ENCODE data around the gene DYSF. TPM values are rescaled to one million over a fixed set of nuclear protein-coding genes. Genes with fewer than 3 reads are reported as not detected.
A peak's percentile ranks its signal among the peaks of the same experiment; 100 is the strongest.

DYSF gene
- total RNA-seq, 2 donors from 2014 or later, result 1.4 to 3.1 TPM

DNA sequence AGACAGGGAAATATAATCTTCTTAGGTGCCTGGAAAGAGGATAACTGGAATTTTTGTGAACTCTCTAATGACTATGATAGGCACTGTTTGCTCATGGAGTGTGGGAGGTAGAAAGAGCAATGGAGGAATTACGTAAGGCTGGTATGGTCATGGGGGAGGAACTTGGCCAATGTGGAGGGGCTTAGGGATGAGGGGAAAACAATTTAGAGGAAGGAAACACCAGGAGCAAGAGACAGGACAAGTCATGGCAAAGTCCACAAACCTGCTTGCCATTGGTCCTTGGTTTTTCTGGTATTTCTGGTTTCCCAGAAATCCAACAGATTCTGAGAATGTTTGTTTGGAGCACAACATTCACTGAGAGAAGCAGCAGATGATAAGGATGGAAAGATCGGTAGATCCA, 274.2 kb downstream of the DYSF start:
- Mint-ChIP-seq H3K27me3 (ENCODE audit: insufficient read depth) (peaks cover 6% of the 10 kb centered on the region), H3K27ac (no peak overlapping the region), H3K36me3 (ENCODE audit: low read depth) (no peaks in the 10 kb centered on the region), H3K4me3 (no peak overlapping the region), H3K9me3 (peaks cover 6% of the 10 kb centered on the region), H3K4me1 (no peaks in the 10 kb centered on the region)
- H3K27me3 ChIP-seq (ENCODE audit: control insufficient read depth, insufficient read depth, low read length, poor library complexity, severe bottlenecking), result no peaks in the 10 kb centered on the region
- H3K9ac ChIP-seq (ENCODE audit: extremely low read depth, low read length, poor library complexity, severe bottlenecking), result no peak overlapping the region
- H3K27ac ChIP-seq (ENCODE audit: low read depth, low read length), result no peak overlapping the region
- TF ChIP-seq, protein P1, sequence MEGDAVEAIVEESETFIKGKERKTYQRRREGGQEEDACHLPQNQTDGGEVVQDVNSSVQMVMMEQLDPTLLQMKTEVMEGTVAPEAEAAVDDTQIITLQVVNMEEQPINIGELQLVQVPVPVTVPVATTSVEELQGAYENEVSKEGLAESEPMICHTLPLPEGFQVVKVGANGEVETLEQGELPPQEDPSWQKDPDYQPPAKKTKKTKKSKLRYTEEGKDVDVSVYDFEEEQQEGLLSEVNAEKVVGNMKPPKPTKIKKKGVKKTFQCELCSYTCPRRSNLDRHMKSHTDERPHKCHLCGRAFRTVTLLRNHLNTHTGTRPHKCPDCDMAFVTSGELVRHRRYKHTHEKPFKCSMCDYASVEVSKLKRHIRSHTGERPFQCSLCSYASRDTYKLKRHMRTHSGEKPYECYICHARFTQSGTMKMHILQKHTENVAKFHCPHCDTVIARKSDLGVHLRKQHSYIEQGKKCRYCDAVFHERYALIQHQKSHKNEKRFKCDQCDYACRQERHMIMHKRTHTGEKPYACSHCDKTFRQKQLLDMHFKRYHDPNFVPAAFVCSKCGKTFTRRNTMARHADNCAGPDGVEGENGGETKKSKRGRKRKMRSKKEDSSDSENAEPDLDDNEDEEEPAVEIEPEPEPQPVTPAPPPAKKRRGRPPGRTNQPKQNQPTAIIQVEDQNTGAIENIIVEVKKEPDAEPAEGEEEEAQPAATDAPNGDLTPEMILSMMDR (conservative IDR thresholded peaks at IDR 0.05), result no peak
- H3K36me3 ChIP-seq (ENCODE audit: control insufficient read depth, insufficient read depth, low read length), result no peaks in the 10 kb centered on the region
- no peaks in the 10 kb centered on the region for H3K4me1 ChIP-seq (ENCODE audit: control insufficient read depth, insufficient read depth, low read length)
- no peak overlapping the region for H3K4me3 ChIP-seq (ENCODE audit: low read length)
- DNase-seq, result peak; percentile 17
- peaks cover 6% of the 10 kb centered on the region for H3K9me3 ChIP-seq (ENCODE audit: control insufficient read depth, low read length)
- 90 to 100% methylated on average over 1 to 2 of the region's 2 CpGs for WGBS, 2 experiments (ENCODE audit: insufficient coverage in 1 of 2, insufficient read length in 1 of 2)

- TF ChIP-seq, protein P1 (conservative IDR thresholded peaks at IDR 0.05), result no peak
- H3K27ac Mint-ChIP-seq, result no peak overlapping the region
- peaks cover 6% of the 10 kb centered on the region for H3K9me3 Mint-ChIP-seq
- no peak overlapping the region for H3K4me3 Mint-ChIP-seq
- H3K4me1 Mint-ChIP-seq, result no peaks in the 10 kb centered on the region
- H3K9ac ChIP-seq (ENCODE audit: extremely low read depth, low read length, poor library complexity, severe bottlenecking), result no peak overlapping the region
- peaks cover 7% of the 10 kb centered on the region for H3K27me3 Mint-ChIP-seq (ENCODE audit: insufficient read depth)
- no peak overlapping the region for H3K4me3 ChIP-seq (ENCODE audit: low read length)
- no peaks in the 10 kb centered on the region for H3K36me3 ChIP-seq (ENCODE audit: control insufficient read depth, insufficient read depth, low read length)
- H3K9me3 ChIP-seq (ENCODE audit: control insufficient read depth, low read length), result peaks cover 6% of the 10 kb centered on the region
- no peaks in the 10 kb centered on the region for H3K4me1 ChIP-seq (ENCODE audit: control insufficient read depth, insufficient read depth, low read length)
- H3K27me3 ChIP-seq (ENCODE audit: control insufficient read depth, insufficient read depth, low read length, poor library complexity, severe bottlenecking), result no peaks in the 10 kb centered on the region
- H3K27ac ChIP-seq (ENCODE audit: low read depth, low read length), result no peak overlapping the region
- WGBS, 2 experiments (ENCODE audit: insufficient coverage in 1 of 2, insufficient read length in 1 of 2), result 75 to 91% methylated on average over 1 of the region's 1 CpG
- no peak for DNase-seq
- no peaks in the 10 kb centered on the region for H3K36me3 Mint-ChIP-seq (ENCODE audit: low read depth)
These were observed 274.7 kb downstream of the DYSF start for GRCh38 chr2:71728036-71728435.

DNA sequence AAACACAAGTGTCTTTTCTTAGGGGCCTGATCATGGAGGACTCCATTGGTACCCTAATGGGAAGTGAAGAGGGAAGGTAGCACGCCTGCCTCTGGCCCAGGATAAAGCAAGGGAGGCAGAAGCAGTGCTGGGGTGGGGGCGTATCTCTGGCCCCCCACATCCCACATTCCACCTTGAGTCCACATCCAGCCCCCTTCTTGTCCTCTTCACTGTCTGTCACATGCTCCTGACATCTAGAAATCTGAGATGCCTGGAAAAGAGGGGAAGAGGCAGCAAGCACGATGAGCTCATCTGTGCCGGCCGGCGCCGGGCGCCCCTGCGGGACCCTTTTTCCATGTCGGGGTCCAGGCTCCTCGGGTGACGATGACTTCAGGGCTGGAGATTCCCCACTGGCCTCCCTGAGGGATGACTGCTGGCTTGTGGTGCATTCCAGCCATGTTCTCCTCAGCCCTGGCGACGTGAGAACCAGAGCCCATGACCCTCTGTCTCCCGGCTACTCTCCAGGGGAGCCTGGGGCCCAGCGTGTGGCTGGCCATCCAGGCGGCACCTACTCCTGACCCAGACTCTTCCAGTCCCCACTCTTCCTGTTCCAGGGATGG, 277.5 kb downstream of the DYSF start:
- Histone ChIP-seq H3K9me3 (ENCODE audit: control insufficient read depth, low read length) (no peaks in the 10 kb centered on the region), H3K27me3 (ENCODE audit: control insufficient read depth, insufficient read depth, low read length, poor library complexity, severe bottlenecking) (no peaks in the 10 kb centered on the region), H3K27ac (ENCODE audit: low read depth, low read length) (no peak overlapping the region), H3K36me3 (ENCODE audit: control insufficient read depth, insufficient read depth, low read length) (no peaks in the 10 kb centered on the region), H3K9ac (ENCODE audit: extremely low read depth, low read length, poor library complexity, severe bottlenecking) (no peak overlapping the region), H3K4me3 (ENCODE audit: low read length) (no peak overlapping the region), H3K4me1 (ENCODE audit: control insufficient read depth, insufficient read depth, low read length) (no peaks in the 10 kb centered on the region)
- no peak overlapping the region for H3K4me3 Mint-ChIP-seq
- 87 to 90% methylated on average over 4 to 17 of the region's 17 CpGs for WGBS, 2 experiments (ENCODE audit: insufficient coverage in 1 of 2, insufficient read length in 1 of 2)
- no peaks in the 10 kb centered on the region for H3K4me1 Mint-ChIP-seq
- no peaks in the 10 kb centered on the region for H3K36me3 Mint-ChIP-seq (ENCODE audit: low read depth)
- H3K27ac Mint-ChIP-seq, result no peak overlapping the region
- TF ChIP-seq, protein P1 (conservative IDR thresholded peaks at IDR 0.05), result no peak
- H3K9me3 Mint-ChIP-seq, result no peaks in the 10 kb centered on the region
- peaks cover 7% of the 10 kb centered on the region for H3K27me3 Mint-ChIP-seq (ENCODE audit: insufficient read depth)
- peak; percentile 30 for DNase-seq

Measured in endodermal cell (in vitro differentiated cells).